ENCODE data around the gene FAM161B.

The FAM161B gene

DNA sequence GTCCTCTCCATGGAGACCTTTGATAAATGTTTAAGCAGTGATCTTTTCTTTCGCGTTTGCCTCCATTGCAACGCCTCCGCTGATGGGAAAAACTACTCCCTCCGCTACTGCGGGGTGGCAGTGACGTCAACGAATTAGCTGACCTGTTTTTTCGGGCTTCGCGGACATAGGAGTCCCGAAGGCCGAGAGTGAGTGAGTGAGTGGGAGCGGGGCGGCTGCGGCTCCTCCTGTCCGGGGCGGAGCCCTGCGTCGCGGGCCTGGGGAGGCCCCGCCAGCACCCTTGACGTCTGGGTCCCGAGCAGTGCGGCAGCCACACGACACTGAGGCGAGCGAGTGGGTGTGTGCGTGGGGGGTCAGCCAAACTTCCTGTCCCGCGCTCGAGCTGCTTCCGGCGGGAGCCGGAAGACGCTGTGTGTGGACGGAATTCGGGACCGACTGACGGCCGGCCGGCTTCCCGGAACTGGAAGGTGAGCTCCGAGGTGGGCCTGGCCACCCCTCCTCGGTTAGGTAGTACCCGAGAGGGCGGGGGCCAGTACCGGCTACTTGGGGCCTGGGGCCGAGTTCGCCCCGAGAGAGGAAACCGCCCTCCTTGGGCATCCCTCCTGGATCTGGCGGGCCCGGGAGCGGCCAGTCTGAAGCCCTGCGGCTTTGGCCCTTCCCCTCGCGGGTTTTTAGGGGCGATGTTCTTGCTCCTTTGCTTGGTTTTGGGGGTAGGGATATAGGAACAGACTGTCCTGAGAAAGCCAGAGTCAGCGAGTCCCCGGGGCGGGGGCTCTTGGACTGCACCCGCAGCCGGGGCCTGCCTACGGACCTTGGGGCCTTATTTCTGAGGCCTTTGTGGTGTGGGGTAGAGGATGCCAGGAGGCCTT is 63.2 kb downstream of the FAM161B start, which contains the start of gene ZNF410:
Gene ZNF410, plus strand, starts transcription at position 411 of the 869 bp plus-strand sequence. CDS start 5,317 bp downstream, outside the sequence.
- ChIA-PET CTCF (interaction anchor here (0.5 to 1.4 kb wide), 3 partner anchors 12 to 325 kb away, joined by 3 read pairs; no protein-coding TSS in a partner anchor), POLR2A (interaction anchor here (1.0 to 1.2 kb wide), 3 partner anchors 9 to 146 kb away, joined by 4 to 6 read pairs (median 4); a partner anchor contains a TSS)
- H3K4me3 ChIP-seq (ENCODE audit: control insufficient read depth in 1 of 7, extremely low read depth in 1 of 7, insufficient read depth in 4 of 7, low read depth in 2 of 7, low read length in 6 of 7): peak within 1 kb of the TSS; percentile 82 to 98 (median 89)
- DNase-seq: peak; percentile 91 to 94 (median 92)
- H3K36me3 ChIP-seq (ENCODE audit: control insufficient read depth in 4 of 4, insufficient read depth in 4 of 4, low read length in 3 of 4): peaks cover 0 to 3% (median 0%) of the 10 kb centered on the region in 4 experiments
- H3K27ac ChIP-seq (ENCODE audit: insufficient read depth in 1 of 2, low read depth in 1 of 2, low read length in 2 of 2, poor library complexity in 1 of 2, severe bottlenecking in 2 of 2): peak within 1 kb of the TSS; percentile 93 to 96
- H3K27me3 ChIP-seq (replicated peaks in 2 of 5; ENCODE audit: control insufficient read depth in 4 of 5, insufficient read depth in 5 of 5, low read length in 4 of 5): no peaks in the 10 kb centered on the region
- H3K9me3 ChIP-seq (ENCODE audit: control extremely low read depth in 1 of 5, control insufficient read depth in 4 of 5, insufficient read depth in 2 of 5, low read depth in 1 of 5, low read length in 4 of 5): no peaks in the 10 kb centered on the region
- H3K4me1 ChIP-seq (ENCODE audit: control extremely low read depth in 1 of 4, control insufficient read depth in 4 of 4, insufficient read depth in 4 of 4, low read length in 3 of 4): peaks cover 11 to 29% (median 20%) of the 10 kb centered on the region in 4 experiments
- 0% methylated on average over 54 of the region's 65 CpGs for WGBS (ENCODE audit: insufficient coverage)

DNA sequence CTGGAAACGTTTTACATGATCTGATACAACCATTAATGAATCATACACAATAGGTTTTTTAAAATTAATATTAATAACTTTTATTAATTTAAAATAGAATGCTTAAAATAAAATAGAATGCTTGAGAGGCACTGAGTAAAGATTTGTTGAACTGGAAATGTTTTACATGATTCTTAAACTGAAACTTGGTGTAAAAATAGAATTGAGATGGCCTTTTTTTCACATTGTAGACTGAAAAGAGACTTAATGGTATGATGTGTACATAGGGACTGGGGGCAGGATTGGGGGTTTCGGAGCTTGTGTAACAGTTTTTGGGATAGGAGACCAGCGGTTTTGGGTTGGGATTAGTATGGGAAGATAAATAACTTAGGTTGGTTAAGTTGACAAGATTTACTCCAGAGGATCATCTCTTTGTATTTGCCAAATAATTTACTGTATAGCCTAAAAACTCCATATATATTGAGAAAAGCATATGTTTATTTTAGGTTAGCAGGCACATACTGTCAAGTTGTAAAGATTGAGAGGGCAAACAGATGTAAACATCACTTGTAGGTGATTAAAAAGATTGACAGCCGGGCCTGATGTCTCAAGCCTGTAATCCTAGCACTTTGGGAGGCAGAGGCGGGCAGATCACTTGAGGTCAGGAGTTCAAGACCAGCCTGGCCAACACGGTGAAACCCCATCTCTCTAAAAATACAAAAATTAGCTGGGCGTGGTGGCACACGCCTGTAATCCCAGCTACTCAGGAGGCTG is 65.3 kb downstream of the FAM161B start:
- DNase-seq: no peak
- H3K4me3 ChIP-seq (ENCODE audit: control insufficient read depth in 1 of 7, extremely low read depth in 1 of 7, insufficient read depth in 4 of 7, low read depth in 2 of 7, low read length in 6 of 7): no peak overlapping the region
- H3K27me3 ChIP-seq (replicated peaks in 2 of 5; ENCODE audit: control insufficient read depth in 4 of 5, insufficient read depth in 5 of 5, low read length in 4 of 5): no peaks in the 10 kb centered on the region
- WGBS (ENCODE audit: insufficient coverage): 100% methylated on average over 5 of the region's 8 CpGs
- POLR2A ChIA-PET: no interaction called here
- H3K4me1 ChIP-seq (ENCODE audit: control extremely low read depth in 1 of 4, control insufficient read depth in 4 of 4, insufficient read depth in 4 of 4, low read length in 3 of 4): peaks cover 11 to 32% (median 20%) of the 10 kb centered on the region in 4 experiments
- CTCF ChIA-PET: interaction anchor here (0.9 kb wide), 1 partner anchor 18 kb away, joined by 3 read pairs; no protein-coding TSS in a partner anchor
- H3K36me3 ChIP-seq (ENCODE audit: control insufficient read depth in 4 of 4, insufficient read depth in 4 of 4, low read length in 3 of 4): no peaks in the 10 kb centered on the region
- no peaks in the 10 kb centered on the region for H3K9me3 ChIP-seq (ENCODE audit: control extremely low read depth in 1 of 5, control insufficient read depth in 4 of 5, insufficient read depth in 2 of 5, low read depth in 1 of 5, low read length in 4 of 5)
- H3K27ac ChIP-seq (ENCODE audit: insufficient read depth in 1 of 2, low read depth in 1 of 2, low read length in 2 of 2, poor library complexity in 1 of 2, severe bottlenecking in 2 of 2): no peak overlapping the region

Data from common myeloid progenitor, CD34-positive (primary cell).